Spleen (tissue), 11 donors: ENCODE data around the gene HNF4A. TPM values are rescaled to one million over a fixed set of nuclear protein-coding genes. Genes with fewer than 3 reads are reported as not detected.

Source experiments
- DNase-seq: peaks from one replicate; pipeline ENCODE4 v3.0.0-alpha.2; 2020
- H3K27ac ChIP-seq, 8 donors: fragments of 200-600 bp; sonication (generic) in 7 of 8; 1 replicate in 4 of 8; 2 replicates in 4 of 8; pipeline versions ENCODE4 v1.5.0 to v1.8.0; 2016 to 2021; ENCODE audit warnings: inconsistent platforms in 4 of 8, mild to moderate bottlenecking in 4 of 8, moderate library complexity in 1 of 8
- H3K27me3 ChIP-seq, 7 donors: fragments of 200-600 bp; sonication (generic) in 6 of 7; replicated peaks in 1 of 7; 1 replicate in 4 of 7; 2 replicates in 3 of 7; pipeline versions ENCODE4 v1.5.0 to v1.8.0; 2016 to 2021; ENCODE audit warnings: inconsistent platforms in 3 of 7, mild to moderate bottlenecking in 1 of 7
- H3K36me3 ChIP-seq, 6 donors: fragments of 200-600 bp; sonication (generic) in 5 of 6; 1 replicate in 4 of 6; 2 replicates in 2 of 6; pipeline versions ENCODE4 v1.5.0 to v1.8.0; 2016 to 2021; ENCODE audit warnings: inconsistent platforms in 2 of 6
- H3K4me1 ChIP-seq, 6 donors: fragments of 200-600 bp; sonication (generic) in 5 of 6; 1 replicate in 3 of 6; 2 replicates in 3 of 6; pipeline versions ENCODE4 v1.5.0 to v1.8.0; 2016 to 2021; ENCODE audit warnings: inconsistent platforms in 3 of 6
- H3K4me3 ChIP-seq, 8 donors: fragments of 200-600 bp; sonication (generic) in 7 of 8; 1 replicate in 4 of 8; 2 replicates in 4 of 8; pipeline versions ENCODE4 v1.5.0 to v1.8.0; 2016 to 2021; ENCODE audit warnings: inconsistent platforms in 4 of 8, mild to moderate bottlenecking in 4 of 8, moderate library complexity in 2 of 8
- H3K9me3 ChIP-seq, 8 donors: fragments of 200-600 bp; sonication (generic) in 7 of 8; 1 replicate in 4 of 8; 2 replicates in 4 of 8; pipeline versions ENCODE4 v1.5.0 to v1.8.0; 2016 to 2021; ENCODE audit warnings: inconsistent platforms in 4 of 8
- POLR2A ChIP-seq, 3 donors: fragments of 450-650 bp; IDR thresholded peaks; one replicate each; pipeline ENCODE4 v1.5.1; 2017; ENCODE audit warnings: antibody characterized with exemption in 3 of 3, mild to moderate bottlenecking in 1 of 3
- POLR2AphosphoS5 ChIP-seq, 3 donors: sonication (generic); formaldehyde crosslinking; IDR thresholded peaks; one replicate each; pipeline ENCODE4 v1.5.1; 2017; ENCODE audit warnings: antibody characterized with exemption in 3 of 3
- WGBS, 5 donors: extraction: QIAGEN DNeasy Blood & Tissue Kit in 3 of 5; methylation state at CpG; one replicate each; pipeline versions ENCODE4 v1.1.5 to v1.1.7; 2013 to 2018; 5-methylcytosine and 5-hydroxymethylcytosine counted together
- intact Hi-C: fragments of 100-400 bp; cut with DNase I; formaldehyde crosslinking; loops from one replicate; pipeline ENCODE4 v1.15.0; 2023; ENCODE audit warnings: low total_unique reads
- polyA plus RNA-seq, 3 donors: library from polyadenylated mRNA; stranded (reverse); fragments of 200-250 nt; gene quantifications; one replicate each; pipeline ENCODE4 v1.2.1, GENCODE V29; 2013
- total RNA-seq, 7 donors: library from RNA; depleted of rRNA in 3 of 7; stranded (reverse); fragments of >200 nt in 3 of 7; fragmentation: NEBNext Ultra II Directional in 4 of 7; extraction: Animal tissue kit (Norgen Biotek cat#: 25700) in 4 of 7; gene quantifications; one replicate each; pipeline versions ENCODE4 v1.1.0 to v1.2.1, GENCODE V29; 2016 to 2021
- TF ChIP-seq, protein P1 (sequence below), 11 experiments: fragments of 200-600 bp in 7 of 11; fragments of 450-650 bp in 4 of 11; sonication (generic) in 4 of 11; IDR thresholded peaks in 8 of 11; conservative IDR thresholded peaks in 3 of 11; 1 replicate in 7 of 11; 2 replicates in 4 of 11; pipeline versions ENCODE4 v1.4.0 to v1.8.0; 2016 to 2021; ENCODE audit warnings: antibody characterized with exemption in 11 of 11, inconsistent platforms in 4 of 11, mild to moderate bottlenecking in 1 of 11
- donor health status: healthy with polysubstance abuse.
- donor health status: DM: no; HTN: no; CAD: no; lungs with moderate emphysema.
- donor health status: DM: no; HTN: no; CAD: no.
- donor health status: Bipolar disorder and iron deficiency.
- donor health status: healthy.
- donor health status: DM: no; HTN: no; CAD: no.
- donor health status: DM: yes; HTN: yes; CAD: no.

The HNF4A gene
- total and polyA plus RNA-seq, 10 donors = 0.03 TPM; not detected in 9

DNA sequence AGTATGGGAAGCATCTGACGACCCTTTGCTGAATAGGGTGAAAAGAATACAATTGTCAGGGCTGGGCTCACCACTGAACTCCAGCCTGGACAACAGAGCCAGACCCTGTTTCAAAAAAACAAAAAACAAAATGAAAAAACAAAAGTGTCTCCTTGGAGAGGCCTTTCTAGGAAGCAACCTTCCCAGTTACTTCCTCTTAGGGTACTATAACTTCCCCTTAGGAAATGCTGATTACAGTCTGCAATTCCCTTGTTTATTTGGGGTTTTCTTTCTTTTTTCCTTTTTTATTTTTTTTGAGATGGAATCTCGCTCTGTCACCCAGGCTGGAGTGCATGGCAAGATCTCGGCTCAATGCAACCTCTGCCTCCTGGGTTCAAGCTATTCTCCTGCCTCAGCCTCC lies 99.6 kb downstream of the HNF4A start:
- Histone ChIP-seq H3K4me3 (no peak overlapping the region), H3K9me3 (no peaks in the 10 kb centered on the region), H3K36me3 (no peaks in the 10 kb centered on the region), H3K27me3 (peaks cover 0 to 11% (median 0%) of the 10 kb centered on the region in 7 donors), H3K27ac (no peak overlapping the region), H3K4me1 (peaks cover 0 to 12% (median 4%) of the 10 kb centered on the region in 6 donors)
- TF ChIP-seq, protein P1, sequence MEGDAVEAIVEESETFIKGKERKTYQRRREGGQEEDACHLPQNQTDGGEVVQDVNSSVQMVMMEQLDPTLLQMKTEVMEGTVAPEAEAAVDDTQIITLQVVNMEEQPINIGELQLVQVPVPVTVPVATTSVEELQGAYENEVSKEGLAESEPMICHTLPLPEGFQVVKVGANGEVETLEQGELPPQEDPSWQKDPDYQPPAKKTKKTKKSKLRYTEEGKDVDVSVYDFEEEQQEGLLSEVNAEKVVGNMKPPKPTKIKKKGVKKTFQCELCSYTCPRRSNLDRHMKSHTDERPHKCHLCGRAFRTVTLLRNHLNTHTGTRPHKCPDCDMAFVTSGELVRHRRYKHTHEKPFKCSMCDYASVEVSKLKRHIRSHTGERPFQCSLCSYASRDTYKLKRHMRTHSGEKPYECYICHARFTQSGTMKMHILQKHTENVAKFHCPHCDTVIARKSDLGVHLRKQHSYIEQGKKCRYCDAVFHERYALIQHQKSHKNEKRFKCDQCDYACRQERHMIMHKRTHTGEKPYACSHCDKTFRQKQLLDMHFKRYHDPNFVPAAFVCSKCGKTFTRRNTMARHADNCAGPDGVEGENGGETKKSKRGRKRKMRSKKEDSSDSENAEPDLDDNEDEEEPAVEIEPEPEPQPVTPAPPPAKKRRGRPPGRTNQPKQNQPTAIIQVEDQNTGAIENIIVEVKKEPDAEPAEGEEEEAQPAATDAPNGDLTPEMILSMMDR (IDR thresholded peaks at IDR 0.05 in 8 of 11, conservative IDR thresholded peaks at IDR 0.05 in 3 of 11) = no peak
- no peak for TF ChIP-seq POLR2AphosphoS5 (IDR thresholded peaks at IDR 0.05)
- TF ChIP-seq POLR2A (IDR thresholded peaks at IDR 0.05) = no peak
- 38 to 61% (median 48%) methylated on average over 3 of the region's 3 CpGs for WGBS, 5 donors
- intact Hi-C loops = no loop called here
- DNase-seq = no peak

DNA sequence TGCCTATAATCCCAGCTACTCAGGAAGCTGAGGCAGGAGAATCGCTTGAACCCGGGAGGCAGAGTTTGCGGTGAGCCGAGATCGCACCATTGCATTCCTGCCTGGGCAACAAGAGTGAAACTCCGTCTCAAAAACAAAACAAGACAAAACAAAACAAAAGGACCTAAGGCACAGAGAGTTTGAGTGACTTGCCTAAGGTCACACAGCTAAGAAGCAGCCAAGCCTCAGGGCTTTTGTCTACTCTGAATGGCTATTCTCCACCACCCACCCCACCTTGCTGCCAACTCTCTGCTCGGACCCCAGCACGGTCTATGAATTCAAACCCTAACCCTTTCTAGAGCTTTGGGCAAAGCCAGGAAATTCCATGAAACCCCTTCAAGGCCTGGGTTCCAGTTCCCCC lies 101.1 kb downstream of the HNF4A start:
- H3K4me1 ChIP-seq = peaks cover 0 to 12% (median 4%) of the 10 kb centered on the region in 6 donors
- H3K36me3 ChIP-seq = no peaks in the 10 kb centered on the region
- no peak overlapping the region for H3K27ac ChIP-seq
- WGBS, 5 donors = 87 to 97% (median 94%) methylated on average over 8 of the region's 8 CpGs
- H3K27me3 ChIP-seq = peaks cover 0 to 11% (median 0%) of the 10 kb centered on the region in 7 donors
- no peak for DNase-seq
- TF ChIP-seq, protein P1 (IDR thresholded peaks at IDR 0.05 in 8 of 11, conservative IDR thresholded peaks at IDR 0.05 in 3 of 11) = no peak
- TF ChIP-seq POLR2A (IDR thresholded peaks at IDR 0.05) (no peak), POLR2AphosphoS5 (IDR thresholded peaks at IDR 0.05) (no peak)
- H3K9me3 ChIP-seq = no peaks in the 10 kb centered on the region
- H3K4me3 ChIP-seq = no peak overlapping the region
- intact Hi-C loops = no loop called here

DNA sequence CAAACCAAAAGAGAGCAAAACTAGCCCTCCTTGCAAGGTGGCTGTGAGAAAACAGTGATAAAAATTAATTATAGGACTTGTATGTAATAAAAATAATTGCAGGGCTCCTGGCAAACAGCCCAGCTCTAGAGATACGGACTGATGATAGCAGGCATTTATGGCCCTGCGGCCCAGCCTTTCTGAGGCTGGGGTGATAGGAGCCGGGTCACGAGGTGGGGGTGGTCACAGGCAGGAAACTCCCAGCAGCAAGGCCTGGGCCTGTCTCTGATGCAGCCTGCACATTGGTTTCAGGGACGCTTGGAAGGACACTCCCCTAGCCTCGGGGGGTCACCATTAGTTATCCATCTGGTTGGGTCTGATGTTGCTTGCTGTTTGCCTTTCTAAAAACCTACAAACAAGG lies 101.5 kb downstream of the HNF4A start:
- no peak overlapping the region for H3K4me3 ChIP-seq
- DNase-seq = no peak
- H3K27me3 ChIP-seq = peaks cover 0 to 8% (median 0%) of the 10 kb centered on the region in 7 donors
- no peak overlapping the region for H3K27ac ChIP-seq
- peaks cover 0 to 12% (median 4%) of the 10 kb centered on the region in 6 donors for H3K4me1 ChIP-seq
- 74 to 85% (median 83%) methylated on average over 6 of the region's 6 CpGs for WGBS, 5 donors
- TF ChIP-seq POLR2A (IDR thresholded peaks at IDR 0.05) = no peak
- no peak for TF ChIP-seq POLR2AphosphoS5 (IDR thresholded peaks at IDR 0.05)
- TF ChIP-seq, protein P1 (IDR thresholded peaks at IDR 0.05 in 8 of 11, conservative IDR thresholded peaks at IDR 0.05 in 3 of 11) = no peak
- H3K36me3 ChIP-seq = no peaks in the 10 kb centered on the region
- no peaks in the 10 kb centered on the region for H3K9me3 ChIP-seq
- intact Hi-C loops = no loop called here

DNA sequence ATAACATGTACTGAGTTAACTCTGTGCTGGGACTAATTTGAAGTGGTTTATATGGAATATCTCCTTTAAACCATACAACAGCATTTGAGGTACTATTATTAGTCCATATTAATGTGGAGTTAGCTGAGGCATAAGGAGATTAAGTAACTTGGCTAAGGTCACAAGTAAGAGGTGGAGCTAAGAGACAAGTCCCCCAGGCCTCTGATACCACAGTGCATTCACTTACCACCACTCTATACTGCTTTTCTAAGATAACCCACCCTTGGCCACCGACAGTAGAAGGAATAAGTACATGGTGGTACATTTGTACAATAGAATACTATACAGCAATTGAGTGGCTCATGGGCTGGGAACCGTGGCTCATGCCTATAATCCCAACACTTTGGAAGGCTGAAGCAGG lies 103.8 kb downstream of the HNF4A start:
- Histone ChIP-seq H3K36me3 (no peaks in the 10 kb centered on the region), H3K9me3 (no peaks in the 10 kb centered on the region), H3K4me3 (no peak overlapping the region), H3K4me1 (peaks cover 0 to 12% (median 4%) of the 10 kb centered on the region in 6 donors), H3K27ac (no peak overlapping the region), H3K27me3 (no peaks in the 10 kb centered on the region)
- TF ChIP-seq POLR2A (IDR thresholded peaks at IDR 0.05) = no peak
- no peak for TF ChIP-seq POLR2AphosphoS5 (IDR thresholded peaks at IDR 0.05)
- TF ChIP-seq, protein P1 (IDR thresholded peaks at IDR 0.05 in 8 of 11, conservative IDR thresholded peaks at IDR 0.05 in 3 of 11) = no peak
- intact Hi-C loops = no loop called here
- 67 to 85% (median 81%) methylated on average over 2 of the region's 2 CpGs for WGBS, 5 donors
- no peak for DNase-seq
